Measurements from ENCODE around the gene SDK2.
"Not testable (repeated sequence)": the region's sequence is repeated elsewhere in the genome, so short reads cannot be mapped to it uniquely, and the experiment has no call there.

SDK2 gene

GRCh38 chr17:73485130-73485529, 159.1 kb downstream of the SDK2 start:
- no peak for TF ChIP-seq POLR2A (IDR thresholded peaks at IDR 0.05; ENCODE audit: low read depth, low read length)
- FAIRE-seq (no peak), DNase-seq (ENCODE audit: insufficient read length, low spot score) (no peak)

DNA sequence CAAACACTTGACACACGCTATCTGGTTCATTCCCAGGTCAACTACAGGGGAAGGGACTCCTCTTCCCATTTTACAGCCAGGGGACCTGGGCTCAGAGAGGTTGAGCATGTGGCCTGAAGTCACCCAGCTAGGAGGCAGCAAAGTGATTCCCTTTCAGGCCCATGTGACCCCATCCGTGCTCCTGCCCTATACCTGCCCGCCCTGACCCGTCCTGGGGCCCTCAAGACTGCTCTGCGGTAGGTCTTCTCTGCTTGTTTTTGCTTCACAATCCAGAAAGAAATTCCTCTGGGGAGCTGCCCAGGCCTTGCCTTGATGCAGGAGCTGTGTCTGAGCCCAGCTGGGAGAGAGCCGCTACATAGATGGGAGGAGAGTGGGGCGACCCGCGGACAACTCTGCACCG, 161.4 kb downstream of the SDK2 start:
- FAIRE-seq (no peak), DNase-seq (ENCODE audit: insufficient read length, low spot score) (no peak)
- TF ChIP-seq POLR2A (IDR thresholded peaks at IDR 0.05; ENCODE audit: low read depth, low read length) = no peak

DNA sequence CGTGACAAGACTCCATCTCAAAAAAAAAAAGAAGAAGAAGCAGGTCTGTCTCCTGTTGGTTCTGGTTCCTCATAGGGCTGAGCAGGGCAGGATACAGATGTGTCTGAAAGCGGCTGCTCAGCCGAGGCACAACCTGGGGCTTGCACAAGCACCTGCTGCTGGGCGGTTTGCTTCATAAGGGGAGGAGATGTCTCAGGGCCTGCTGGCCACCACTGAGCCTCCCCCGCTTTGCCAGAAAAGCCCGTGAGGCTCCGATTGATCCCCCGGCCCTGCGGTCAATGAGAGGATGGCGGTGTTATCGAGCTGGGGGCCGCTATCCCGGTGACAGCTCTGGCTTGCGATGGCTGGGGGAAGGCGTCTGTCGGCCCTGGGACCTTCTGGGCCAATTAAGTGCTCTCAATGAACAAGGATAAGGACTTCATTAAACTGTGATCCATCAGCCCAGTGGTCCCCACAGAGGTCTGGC, 162.0 kb downstream of the SDK2 start:
- TF ChIP-seq POLR2A (IDR thresholded peaks at IDR 0.05; ENCODE audit: low read depth, low read length) = no peak
- DNase-seq (ENCODE audit: insufficient read length, low spot score) (no peak), FAIRE-seq (no peak)

- FAIRE-seq = no peak
- no peak for TF ChIP-seq POLR2A (IDR thresholded peaks at IDR 0.05; ENCODE audit: low read depth, low read length)
- no peak for DNase-seq (ENCODE audit: insufficient read length, low spot score)
Observed at GRCh38 chr17:73481676-73482075, 162.6 kb downstream of the SDK2 start.

DNA sequence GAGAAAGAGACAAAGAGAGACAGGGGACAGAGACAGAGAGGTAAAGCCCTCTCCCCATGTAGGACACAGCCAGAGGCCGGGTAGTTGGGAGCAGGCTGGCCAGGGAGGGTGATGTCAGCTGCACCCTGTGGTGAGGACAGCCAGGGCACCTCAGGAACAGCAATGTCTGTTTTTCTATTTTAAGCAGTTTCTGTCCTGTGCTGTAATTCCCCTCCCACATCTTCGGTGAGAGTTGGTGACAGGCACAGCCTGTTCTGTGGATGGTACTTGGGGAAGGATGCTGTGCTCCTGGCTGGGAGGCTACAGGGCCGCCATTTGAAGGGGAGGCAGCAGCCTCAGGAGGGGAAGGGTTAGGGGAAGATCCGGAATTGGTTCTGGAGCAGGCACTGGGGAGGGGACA, 163.5 kb downstream of the SDK2 start:
- DNase-seq (ENCODE audit: insufficient read length, low spot score) (peak; percentile 35), FAIRE-seq (no peak)
- no peak for TF ChIP-seq POLR2A (IDR thresholded peaks at IDR 0.05; ENCODE audit: low read depth, low read length)

DNA sequence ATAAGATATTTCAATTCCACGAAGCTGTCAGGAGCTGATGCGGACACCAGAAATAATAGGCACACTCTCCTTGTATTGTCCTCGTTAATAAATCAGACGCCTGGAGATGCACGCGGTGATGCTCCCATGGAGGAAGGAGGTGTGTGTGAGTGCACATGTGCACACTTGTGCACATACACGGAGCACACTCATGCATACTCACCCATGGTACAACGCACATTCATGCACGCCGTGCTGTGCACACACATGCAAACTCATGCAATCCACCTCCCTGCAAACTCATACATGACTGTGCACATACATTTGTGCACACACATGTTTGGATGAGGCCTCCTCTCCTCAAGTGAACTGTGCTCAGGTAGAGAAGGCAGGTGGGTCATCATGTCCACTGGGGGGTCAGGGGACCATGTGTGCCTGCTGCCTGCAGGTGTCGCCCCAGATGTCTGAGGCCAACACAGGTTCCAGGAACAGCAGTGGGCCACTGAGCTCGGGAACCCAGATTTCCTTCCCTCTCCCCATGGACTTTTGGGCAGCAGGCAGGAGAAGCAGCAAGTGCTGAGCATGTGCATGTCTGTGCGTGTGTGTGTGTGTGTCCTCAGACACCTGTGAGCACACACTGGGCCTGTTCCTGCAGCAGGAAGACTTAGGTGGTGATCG, 165.3 kb downstream of the SDK2 start:
- no peak for TF ChIP-seq POLR2A (IDR thresholded peaks at IDR 0.05; ENCODE audit: low read depth, low read length)
- DNase-seq (ENCODE audit: insufficient read length, low spot score) (no peak), FAIRE-seq (no peak)

DNA sequence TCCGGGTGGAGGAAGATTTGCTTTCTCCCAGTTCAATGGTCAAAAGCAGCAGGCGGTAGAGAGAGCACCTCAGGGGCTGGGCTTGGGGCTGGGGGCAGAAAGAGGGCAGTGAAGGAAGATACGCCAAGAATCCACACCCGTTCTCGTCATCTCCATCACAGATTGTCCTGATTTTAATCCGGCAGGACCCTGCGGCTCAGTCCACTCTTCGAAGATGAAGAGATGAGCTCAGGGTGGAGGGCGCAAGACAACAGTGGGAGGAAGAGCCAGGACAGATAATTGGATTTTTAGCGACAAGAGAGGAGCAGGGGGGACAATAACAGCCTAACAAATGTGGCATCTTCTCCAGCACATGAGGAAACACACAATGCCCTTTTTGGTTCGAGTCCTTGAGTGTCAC, 165.9 kb downstream of the SDK2 start:
- DNase-seq (ENCODE audit: insufficient read length, low spot score) = no peak
- FAIRE-seq = no peak

DNA sequence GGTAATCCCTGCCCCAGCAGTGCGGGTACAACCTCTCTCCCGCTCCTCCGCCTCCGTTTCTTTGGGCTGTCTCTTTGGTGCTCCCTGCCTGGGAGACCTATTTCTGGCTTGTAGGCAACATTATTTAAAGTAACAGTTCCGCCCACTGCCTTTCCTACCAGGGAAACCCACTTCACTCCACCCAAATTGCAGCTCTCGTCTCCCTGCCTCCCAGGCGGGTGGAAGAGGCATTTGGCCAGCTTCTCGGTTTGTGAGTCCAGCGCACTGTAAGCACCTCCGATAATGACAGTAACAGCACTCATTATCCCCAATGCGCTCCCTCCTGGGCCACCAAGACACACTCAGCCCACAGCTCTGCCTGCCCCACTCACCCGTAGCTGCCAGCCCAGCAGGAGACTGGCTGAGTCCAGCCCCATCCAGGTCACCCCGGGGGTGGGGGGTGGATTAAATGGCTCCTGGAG, 167.3 kb downstream of the SDK2 start:
- TF ChIP-seq POLR2A (IDR thresholded peaks at IDR 0.05; ENCODE audit: low read depth, low read length) = no peak
- no peak for FAIRE-seq
- no peak for DNase-seq (ENCODE audit: insufficient read length, low spot score)

More for the DNA sequence above, 165.9 kb downstream of the SDK2 start:
- TF ChIP-seq POLR2A (IDR thresholded peaks at IDR 0.05; ENCODE audit: low read depth, low read length) = no peak

DNA sequence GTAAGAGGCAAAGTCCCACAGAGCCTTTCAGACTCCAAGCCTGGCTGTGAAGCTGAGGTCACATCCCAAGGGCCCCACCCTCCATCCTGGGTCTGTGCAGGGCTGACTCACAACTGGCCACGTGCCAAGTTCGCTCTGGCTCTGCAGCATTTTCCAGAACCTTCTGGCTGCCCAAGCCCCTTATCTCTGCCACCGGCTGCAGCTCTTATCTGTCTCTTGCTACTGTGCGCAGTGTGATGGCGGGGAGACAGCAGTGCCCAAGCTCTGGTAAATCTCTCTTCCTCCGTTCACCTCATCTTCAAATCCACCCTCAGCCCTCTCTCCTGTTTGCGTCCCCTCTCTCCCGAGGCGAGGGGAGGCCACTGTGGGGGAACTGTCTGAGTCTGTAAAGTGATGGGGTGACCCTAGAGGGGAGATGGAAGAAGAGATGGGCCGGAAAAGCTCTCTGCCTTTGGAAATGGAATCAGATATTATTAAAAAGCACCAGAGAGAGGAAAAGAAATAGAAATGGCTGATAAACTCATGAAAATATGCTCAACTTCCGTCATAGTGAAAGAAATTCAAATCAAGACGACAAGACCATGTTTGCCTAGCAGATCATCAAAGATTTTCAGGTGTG, 169.8 kb downstream of the SDK2 start:
- FAIRE-seq (no peak), DNase-seq (ENCODE audit: insufficient read length, low spot score) (peak; percentile 54)
- no peak for TF ChIP-seq POLR2A (IDR thresholded peaks at IDR 0.05; ENCODE audit: low read depth, low read length)

- DNase-seq (ENCODE audit: insufficient read length, low spot score); FAIRE-seq: not testable (repeated sequence)
Observed at GRCh38 chr17:73472715-73473114, 171.5 kb downstream of the SDK2 start.

GRCh38 chr17:73471924-73472323, 172.3 kb downstream of the SDK2 start:
- no peak for TF ChIP-seq POLR2A (IDR thresholded peaks at IDR 0.05; ENCODE audit: low read depth, low read length)
- DNase-seq (ENCODE audit: insufficient read length, low spot score) = no peak
- FAIRE-seq = no peak

DNA sequence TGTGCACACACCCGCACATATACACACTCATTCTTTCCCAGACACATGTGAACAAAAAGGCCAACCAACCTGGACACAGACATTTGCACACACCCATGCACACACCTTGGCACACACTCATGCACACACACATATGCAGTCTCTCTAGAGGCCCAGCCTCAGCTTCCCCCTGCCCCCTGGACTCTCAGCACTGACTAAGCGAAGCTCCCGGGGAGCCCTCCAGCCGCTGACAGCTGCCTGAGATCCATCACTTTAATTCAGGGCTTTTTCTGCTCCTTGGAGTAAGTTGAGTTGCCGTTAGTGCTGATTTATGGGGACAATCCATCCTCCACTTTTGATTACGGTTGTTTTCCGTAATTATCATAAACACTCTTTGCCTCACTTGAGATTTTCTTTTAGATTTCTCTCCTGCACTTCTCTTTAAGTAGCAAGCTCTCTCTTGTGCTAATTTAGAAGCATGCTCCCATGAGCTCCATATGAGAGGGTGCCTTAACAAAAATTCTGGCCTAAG, 173.9 kb downstream of the SDK2 start:
- TF ChIP-seq POLR2A (IDR thresholded peaks at IDR 0.05; ENCODE audit: low read depth, low read length) = no peak
- DNase-seq (ENCODE audit: insufficient read length, low spot score) = no peak
- FAIRE-seq = no peak

DNA sequence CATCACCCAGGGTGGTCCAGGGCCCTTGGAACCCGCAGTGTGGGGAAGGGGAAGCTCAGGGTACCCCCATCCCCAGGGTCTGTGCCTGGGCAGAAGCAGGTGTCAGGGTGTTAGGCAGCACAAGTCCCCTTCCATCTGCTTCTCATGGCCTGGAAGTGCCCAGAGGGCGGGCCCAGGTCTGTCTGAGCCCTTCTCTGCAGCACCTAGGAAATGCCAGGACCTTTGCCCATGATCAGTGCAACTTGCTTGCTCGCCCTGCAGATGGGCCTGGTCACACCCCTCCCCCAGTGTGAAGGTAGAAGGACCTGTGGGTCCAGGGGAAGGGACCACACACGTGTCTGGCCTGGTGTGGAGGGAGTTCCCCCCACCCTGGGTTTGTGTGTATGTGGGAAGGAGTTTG, 174.9 kb downstream of the SDK2 start:
- FAIRE-seq (no peak), DNase-seq (ENCODE audit: insufficient read length, low spot score) (no peak)
- no peak for TF ChIP-seq POLR2A (IDR thresholded peaks at IDR 0.05; ENCODE audit: low read depth, low read length)

- no peak for TF ChIP-seq POLR2A (IDR thresholded peaks at IDR 0.05; ENCODE audit: low read depth, low read length)
- DNase-seq (ENCODE audit: insufficient read length, low spot score) (no peak), FAIRE-seq (no peak)
Observed at GRCh38 chr17:73468221-73468620, 176.0 kb downstream of the SDK2 start.

DNA sequence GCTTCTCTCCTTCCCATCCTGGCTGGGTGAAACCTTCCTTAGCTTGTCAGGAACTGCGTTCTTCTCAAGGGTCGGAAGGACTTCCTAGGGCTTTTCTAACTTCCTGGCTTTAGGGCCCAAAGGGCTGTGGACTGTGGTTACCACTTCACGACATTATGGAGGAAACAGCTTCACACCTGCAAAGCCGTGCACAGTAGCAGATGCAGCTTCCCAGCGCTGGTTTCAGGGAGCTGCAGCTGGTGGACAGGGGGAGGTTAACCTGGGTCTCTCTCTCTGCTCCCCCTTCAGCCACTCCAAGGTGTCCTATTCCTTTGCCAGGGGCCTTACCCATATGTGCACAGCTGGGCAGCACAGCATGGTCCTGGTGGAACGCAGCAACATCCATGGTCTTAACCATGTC, 176.6 kb downstream of the SDK2 start:
- DNase-seq (ENCODE audit: insufficient read length, low spot score) (no peak), FAIRE-seq (no peak)
- TF ChIP-seq POLR2A (IDR thresholded peaks at IDR 0.05; ENCODE audit: low read depth, low read length) = no peak
